ENCODE measurements around the gene PPM1J. TPM values are rescaled to one million over a fixed set of nuclear protein-coding genes. Genes with fewer than 3 reads are reported as not detected.

Gene PPM1J
- total and polyA plus RNA-seq, 9 of the 15 experiments (the other 6 are each of a cell fraction or from before 2014, with no cell fraction given): 0.25 to 10.5 (median 4.2) TPM

GRCh38 chr1:112686417-112686816, 28.7 kb downstream of the PPM1J start:
- no peak overlapping the region for H2AFZ ChIP-seq (ENCODE audit: low read depth, low read length)
- H3K27ac ChIP-seq (ENCODE audit: extremely low read depth, low read depth, low read length): no peak overlapping the region
- TF ChIP-seq L3MBTL2 (IDR thresholded peaks at IDR 0.05) (no peak), ZNF12 (CRISPR knock-in tag; IDR thresholded peaks at IDR 0.05) (no peak), PPARD (CRISPR knock-in tag; IDR thresholded peaks at IDR 0.05) (no peak), SMARCA4 (IDR thresholded peaks at IDR 0.05) (no peak), HDAC2 (IDR thresholded peaks at IDR 0.05) (no peak), ZEB2 (IDR thresholded peaks at IDR 0.05) (no peak), BRD9 (IDR thresholded peaks at IDR 0.05; ENCODE audit: low read depth, partially characterized antibody) (no peak), PHB2 (IDR thresholded peaks at IDR 0.05; ENCODE audit: low read depth) (no peak), FOXK2 (conservative IDR thresholded peaks at IDR 0.05 in 1 of 2, IDR thresholded peaks at IDR 0.05 in 1 of 2; ENCODE audit: low read depth in 2 of 2) (no peak), ATF3 (IDR thresholded peaks at IDR 0.05) (no peak), ATF3 (CRISPR knock-in tag; conservative IDR thresholded peaks at IDR 0.05) (no peak)
- H3K4me2 ChIP-seq (ENCODE audit: insufficient read depth, low read length): no peak overlapping the region; the same call in 1 of the 2 replicates
- peak; percentile 10 for ATAC-seq
- ChIA-PET CTCF (ENCODE audit: low intra/inter-chr PET ratio) (no interaction called here), POLR2A (interaction anchor here (0.6 to 3.3 kb wide), 4 partner anchors 12 to 1150 kb away, joined by 3 to 31 read pairs (median 6); no protein-coding TSS in a partner anchor)
- H3K36me3 ChIP-seq (ENCODE audit: control insufficient read depth, insufficient read depth, low read length): peaks cover 38% of the 10 kb centered on the region
- H3K9me1 ChIP-seq (ENCODE audit: control insufficient read depth, insufficient read depth, low read length): peaks cover 4% of the 10 kb centered on the region
- DNase-seq (ENCODE audit: extremely low read depth in 1 of 4, low spot score in 3 of 4): peak in 1 of 4 experiments; percentile 9
- FAIRE-seq: no peak
- in situ Hi-C loops (cut with MboI) (no loop called here), intact Hi-C loops (cut with micrococcal nuclease) (no loop called here)
- H3K4me1 ChIP-seq (replicated peaks in 1 of 2; ENCODE audit: control insufficient read depth in 2 of 2, insufficient read depth in 2 of 2, low read length in 2 of 2): peaks cover 18% of the 10 kb centered on the region in 2 experiments; a peak in 4 of 5 replicates
- no peaks in the 10 kb centered on the region for H3K9me3 ChIP-seq (replicated peaks; ENCODE audit: control insufficient read depth, insufficient read depth, low read depth, low read length)
- peaks cover 6% of the 10 kb centered on the region for H4K20me1 ChIP-seq (replicated peaks; ENCODE audit: control insufficient read depth, insufficient read depth, low read length)
- H3K27me3 ChIP-seq (ENCODE audit: control insufficient read depth in 2 of 2, insufficient read depth in 2 of 2, low read length in 2 of 2): no peaks in the 10 kb centered on the region
- no TSS peak for BruUV-seq (replicated peaks)
- 39% methylated on average over 3 of the region's 3 CpGs for whole genome bisulfite sequencing (ENCODE audit: insufficient coverage, low coverage, missing lambda C conversion rate)
- H3K9ac ChIP-seq (ENCODE audit: insufficient read depth in 1 of 2, low read depth in 2 of 2, low read length in 2 of 2): no peak overlapping the region
- H3K79me2 ChIP-seq (ENCODE audit: control insufficient read depth, insufficient read depth, low read length): peaks cover 5% of the 10 kb centered on the region; the same call in 2 of the 3 replicates
- no peak overlapping the region for H3K4me3 ChIP-seq
